ENCODE results near the gene SCNN1A. TPM values are rescaled to one million over a fixed set of nuclear protein-coding genes. Genes with fewer than 3 reads are reported as not detected.
A peak's percentile ranks its signal among the peaks of the same experiment; 100 is the strongest.

SCNN1A gene
- total RNA-seq, 2 experiments from 2014 or later: 1.1 to 2.0 TPM

- no peaks in the 10 kb centered on the region for H3K36me3 Mint-ChIP-seq (ENCODE audit: low read depth)
- POLR2A ChIA-PET: no interaction called here
Measured at GRCh38 chr12:6314776-6315175, 60.6 kb downstream of the SCNN1A start.

GRCh38 chr12:6313326-6313940 is 61.9 kb downstream of the SCNN1A start:
- Mint-ChIP-seq H3K27me3 (peaks cover 19% of the 10 kb centered on the region), H3K4me1 (ENCODE audit: low read depth) (peaks cover 9% of the 10 kb centered on the region), H3K4me3 (no peak overlapping the region), H3K27ac (no peak overlapping the region), H3K36me3 (ENCODE audit: low read depth) (no peaks in the 10 kb centered on the region), H3K9me3 (no peaks in the 10 kb centered on the region)
- no peak for DNase-seq
- Histone ChIP-seq H3K36me3 (ENCODE audit: insufficient read depth, low read length) (no peaks in the 10 kb centered on the region), H3K27ac (ENCODE audit: low read depth in 1 of 2, low read length in 2 of 2) (no peak overlapping the region), H3K27me3 (ENCODE audit: control insufficient read depth in 1 of 2, insufficient read depth in 2 of 2, low read length in 2 of 2) (peaks cover 14 to 15% of the 10 kb centered on the region in 2 experiments), H3K4me1 (ENCODE audit: insufficient read depth, low read length) (peaks cover 28% of the 10 kb centered on the region), H3K4me3 (ENCODE audit: low read length) (no peak overlapping the region), H3K9me3 (ENCODE audit: control insufficient read depth in 1 of 2, insufficient read depth in 1 of 2, low read length in 2 of 2) (peaks cover 0 to 7% of the 10 kb centered on the region in 2 experiments)
- ATAC-seq (ENCODE audit: poor library complexity): no peak
- CTCF ChIA-PET: no interaction called here
- POLR2A ChIA-PET: no interaction called here
- TF ChIP-seq CTCF (IDR thresholded peaks at IDR 0.05): no peak
- intact Hi-C loops (cut with DNase I, micrococcal nuclease): no loop called here

More at GRCh38 chr12:6314776-6315175, 60.6 kb downstream of the SCNN1A start:
- TF ChIP-seq CTCF (IDR thresholded peaks at IDR 0.05): no peak
- H3K27ac Mint-ChIP-seq: no peak overlapping the region
- H3K27me3 Mint-ChIP-seq: peaks cover 10% of the 10 kb centered on the region
- H3K4me3 Mint-ChIP-seq: no peak overlapping the region
- ATAC-seq (ENCODE audit: poor library complexity) (no peak), DNase-seq (no peak)
- CTCF ChIA-PET: no interaction called here
- Histone ChIP-seq H3K9me3 (ENCODE audit: control insufficient read depth in 1 of 2, insufficient read depth in 1 of 2, low read length in 2 of 2) (peaks cover 0 to 5% of the 10 kb centered on the region in 2 experiments), H3K27me3 (ENCODE audit: control insufficient read depth in 1 of 2, insufficient read depth in 2 of 2, low read length in 2 of 2) (peaks cover 13 to 15% of the 10 kb centered on the region in 2 experiments), H3K4me3 (ENCODE audit: low read length) (no peak overlapping the region), H3K27ac (ENCODE audit: low read depth in 1 of 2, low read length in 2 of 2) (no peak overlapping the region), H3K4me1 (ENCODE audit: insufficient read depth, low read length) (peaks cover 33% of the 10 kb centered on the region), H3K36me3 (ENCODE audit: insufficient read depth, low read length) (no peaks in the 10 kb centered on the region)
- no peaks in the 10 kb centered on the region for H3K9me3 Mint-ChIP-seq
- intact Hi-C loops (cut with DNase I, micrococcal nuclease): no loop called here
- H3K4me1 Mint-ChIP-seq (ENCODE audit: low read depth): peaks cover 19% of the 10 kb centered on the region

- Histone ChIP-seq H3K27ac (ENCODE audit: low read depth in 1 of 2, low read length in 2 of 2) (no peak overlapping the region), H3K4me3 (ENCODE audit: low read length) (no peak overlapping the region), H3K36me3 (ENCODE audit: insufficient read depth, low read length) (no peaks in the 10 kb centered on the region), H3K4me1 (ENCODE audit: insufficient read depth, low read length) (peaks cover 21% of the 10 kb centered on the region), H3K27me3 (ENCODE audit: control insufficient read depth in 1 of 2, insufficient read depth in 2 of 2, low read length in 2 of 2) (peaks cover 14 to 15% of the 10 kb centered on the region in 2 experiments), H3K9me3 (ENCODE audit: control insufficient read depth in 1 of 2, insufficient read depth in 1 of 2, low read length in 2 of 2) (peaks cover 0 to 7% of the 10 kb centered on the region in 2 experiments)
- intact Hi-C loops (cut with DNase I, micrococcal nuclease): no loop called here
- Mint-ChIP-seq H3K27me3 (peaks cover 20% of the 10 kb centered on the region), H3K36me3 (ENCODE audit: low read depth) (no peaks in the 10 kb centered on the region), H3K4me1 (ENCODE audit: low read depth) (peaks cover 2% of the 10 kb centered on the region), H3K9me3 (no peaks in the 10 kb centered on the region), H3K27ac (no peak overlapping the region), H3K4me3 (no peak overlapping the region)
- ChIA-PET CTCF (no interaction called here), POLR2A (no interaction called here)
- peak in 2 of 14 experiments; percentile 39 to 57 for DNase-seq
- no peak for TF ChIP-seq CTCF (IDR thresholded peaks at IDR 0.05)
- ATAC-seq (ENCODE audit: poor library complexity): peak; percentile 24
Measured at GRCh38 chr12:6312529-6313325, 62.6 kb downstream of the SCNN1A start.
